K562 (cell line): ENCODE data around the gene ITGB5. TPM values are rescaled to one million over a fixed set of nuclear protein-coding genes. Genes with fewer than 3 reads are reported as not detected.

Source experiments
- CBX8 ChIP-seq: fragments of 200-600 bp; sonication (generic); IDR thresholded peaks from 2 replicates; pipeline ENCODE4 v1.6.1; 2012; ENCODE audit warnings: borderline replicate concordance, mixed run types, low read depth, mild to moderate bottlenecking, moderate library complexity, mixed read lengths, low read length, control low read depth, inconsistent platforms; ENCODE audit not compliant: poor library complexity, severe bottlenecking; ENCODE audit errors: extremely low read depth
- FOXK2 ChIP-seq, 2 experiments: fragments of 450-650 bp; IDR thresholded peaks in 1 of 2; conservative IDR thresholded peaks in 1 of 2; 2 replicates each; pipeline ENCODE4 v1.6.1; 2016; ENCODE audit warnings: low read depth in 2 of 2, mild to moderate bottlenecking in 1 of 2
- ILK ChIP-seq: fragments of 450-650 bp; IDR thresholded peaks from 2 replicates; pipeline ENCODE4 v1.6.1; 2016; ENCODE audit warnings: missing genetic modification characterization, low read depth, mild to moderate bottlenecking, missing compliant biosample characterization, moderate library complexity, borderline replicate concordance
- KLF6 ChIP-seq: fragments of 250-450 bp; sonication (Bioruptor Pico); IDR thresholded peaks from 2 replicates; pipeline ENCODE4 v1.4.0; 2020; ENCODE audit warnings: mild to moderate bottlenecking, moderate library complexity, borderline replicate concordance
- MAFK ChIP-seq: IDR thresholded peaks from 2 replicates; pipeline ENCODE4 v1.6.1; 2011; ENCODE audit warnings: low read length, improper control_type of control experiment
- MEIS2 ChIP-seq: fragments of 450-650 bp; IDR thresholded peaks from 2 replicates; pipeline ENCODE4 v1.6.1; 2014; ENCODE audit warnings: mild to moderate bottlenecking; ENCODE audit not compliant: partially characterized antibody
- NCOR1 ChIP-seq: fragments of 450-650 bp; IDR thresholded peaks from 2 replicates; pipeline ENCODE4 v1.6.1; 2016; ENCODE audit warnings: mild to moderate bottlenecking, moderate library complexity
- NRF1 ChIP-seq, 2 experiments: fragments of 450-650 bp; IDR thresholded peaks in 1 of 2; conservative IDR thresholded peaks in 1 of 2; 2 replicates each; pipeline ENCODE4 v1.6.1; 2014; ENCODE audit warnings: mild to moderate bottlenecking in 2 of 2
- SMAD2 ChIP-seq: fragments of 150-350 bp; IDR thresholded peaks from 2 replicates; pipeline ENCODE4 v1.6.1; 2014; ENCODE audit warnings: low read depth, mild to moderate bottlenecking, low read length
- TAF9B ChIP-seq: fragments of 450-650 bp; IDR thresholded peaks from 2 replicates; pipeline ENCODE4 v1.6.1; 2018; ENCODE audit warnings: mild to moderate bottlenecking; ENCODE audit not compliant: partially characterized antibody
- THAP7 ChIP-seq: fragments of 250-450 bp; sonication (Bioruptor Pico); IDR thresholded peaks from 2 replicates; pipeline ENCODE4 v1.5.0; 2021
- ZNF12 ChIP-seq: sonication (generic); formaldehyde crosslinking; IDR thresholded peaks from 2 replicates; pipeline ENCODE4 v1.4.0; 2020; ENCODE audit warnings: mild to moderate bottlenecking, missing genetic modification reagents
- ZNF143 ChIP-seq: sonication (generic); formaldehyde crosslinking; IDR thresholded peaks from 2 replicates; pipeline ENCODE4 v1.9.0; 2022; ENCODE audit warnings: mild to moderate bottlenecking, missing genetic modification reagents
- ZNF212 ChIP-seq: fragments of 450-650 bp; formaldehyde crosslinking; IDR thresholded peaks from 2 replicates; pipeline ENCODE4 v1.4.0; 2020; ENCODE audit warnings: mild to moderate bottlenecking
- ZNF217 ChIP-seq: sonication (generic); formaldehyde crosslinking; IDR thresholded peaks from 2 replicates; pipeline ENCODE4 v1.8.0; 2022; ENCODE audit warnings: mild to moderate bottlenecking, missing genetic modification reagents
- ZNF444 ChIP-seq: fragments of 250-450 bp; sonication (Bioruptor Pico); IDR thresholded peaks from 2 replicates; pipeline ENCODE4 v1.4.0; 2020; ENCODE audit warnings: mild to moderate bottlenecking, moderate library complexity
- ZNF77 ChIP-seq: fragments of 250-450 bp; sonication (Bioruptor Pico); IDR thresholded peaks from 2 replicates; pipeline ENCODE4 v1.5.0; 2020
- polyA plus RNA-seq, 8 experiments: library from polyadenylated mRNA; depleted of rRNA in 4 of 8; stranded (reverse) in 5 of 8; unstranded in 3 of 8; fragments of >200 nt; fragmentation: Nextera tagmentation in 2 of 8; fragmentation: Illumina TruSeq in 1 of 8; extraction: Ambion mirVana in 2 of 8; extraction: Trizol in 1 of 8; gene quantifications; 2 replicates each; pipeline versions ENCODE4 v1.2.1 to v1.2.3, GENCODE V29; 2011 to 2014; ENCODE audit warnings: inconsistent platforms in 1 of 8, missing spikeins in 1 of 8
- total RNA-seq, 7 experiments: library from RNA; depleted of rRNA in 6 of 7; stranded (reverse); fragments of >200 nt in 6 of 7; fragmentation: Illumina TruSeq in 2 of 7; extraction: Trizol in 2 of 7; gene quantifications; 2 replicates each; pipeline versions ENCODE4 v1.2.1 to v1.2.3, GENCODE V29; 2011 to 2021; ENCODE audit warnings: low replicate concordance in 1 of 7
- TF ChIP-seq, protein P1 (sequence below): IDR thresholded peaks from 2 replicates; pipeline ENCODE4 v1.6.1; 2016; ENCODE audit warnings: missing genetic modification characterization, missing compliant biosample characterization
- TF ChIP-seq, protein P2 (sequence below): IDR thresholded peaks from 2 replicates; pipeline ENCODE4 v1.6.1; 2014; ENCODE audit warnings: antibody characterized with exemption
- TF ChIP-seq, protein P3 (sequence below): sonication (generic); formaldehyde crosslinking; IDR thresholded peaks from 2 replicates; pipeline ENCODE4 v1.8.0; 2022; ENCODE audit warnings: mild to moderate bottlenecking, missing genetic modification reagents
- TF ChIP-seq, protein P4 (sequence below): fragments of 200-800 bp; sonication (Bioruptor generic); IDR thresholded peaks from 2 replicates; pipeline ENCODE4 v1.6.1; 2017; ENCODE audit warnings: missing genetic modification characterization, missing compliant biosample characterization

ITGB5 gene
- total and polyA plus RNA-seq, 9 of the 15 experiments (the other 6 are each of a cell fraction or from before 2014, with no cell fraction given) = 1.7 to 46.8 (median 9.9) TPM

- no peak for TF ChIP-seq ZNF212
- no peak for TF ChIP-seq CBX8
- no peak for TF ChIP-seq ZNF444 (CRISPR knock-in tag)
- no peak for TF ChIP-seq KLF6 (CRISPR knock-in tag)
- TF ChIP-seq, protein P1, sequence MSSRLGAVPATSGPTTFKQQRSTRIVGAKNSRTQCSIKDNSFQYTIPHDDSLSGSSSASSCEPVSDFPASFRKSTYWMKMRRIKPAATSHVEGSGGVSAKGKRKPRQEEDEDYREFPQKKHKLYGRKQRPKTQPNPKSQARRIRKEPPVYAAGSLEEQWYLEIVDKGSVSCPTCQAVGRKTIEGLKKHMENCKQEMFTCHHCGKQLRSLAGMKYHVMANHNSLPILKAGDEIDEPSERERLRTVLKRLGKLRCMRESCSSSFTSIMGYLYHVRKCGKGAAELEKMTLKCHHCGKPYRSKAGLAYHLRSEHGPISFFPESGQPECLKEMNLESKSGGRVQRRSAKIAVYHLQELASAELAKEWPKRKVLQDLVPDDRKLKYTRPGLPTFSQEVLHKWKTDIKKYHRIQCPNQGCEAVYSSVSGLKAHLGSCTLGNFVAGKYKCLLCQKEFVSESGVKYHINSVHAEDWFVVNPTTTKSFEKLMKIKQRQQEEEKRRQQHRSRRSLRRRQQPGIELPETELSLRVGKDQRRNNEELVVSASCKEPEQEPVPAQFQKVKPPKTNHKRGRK (tag) = no peak
- TF ChIP-seq NCOR1 = no peak
- peak; percentile 27 to 52; a peak in 3 of 4 replicates for TF ChIP-seq NRF1 (conservative IDR thresholded peaks at IDR 0.05 in 1 of 2, IDR thresholded peaks at IDR 0.05 in 1 of 2)
- TF ChIP-seq ILK (tag) = no peak
- TF ChIP-seq, protein P2, sequence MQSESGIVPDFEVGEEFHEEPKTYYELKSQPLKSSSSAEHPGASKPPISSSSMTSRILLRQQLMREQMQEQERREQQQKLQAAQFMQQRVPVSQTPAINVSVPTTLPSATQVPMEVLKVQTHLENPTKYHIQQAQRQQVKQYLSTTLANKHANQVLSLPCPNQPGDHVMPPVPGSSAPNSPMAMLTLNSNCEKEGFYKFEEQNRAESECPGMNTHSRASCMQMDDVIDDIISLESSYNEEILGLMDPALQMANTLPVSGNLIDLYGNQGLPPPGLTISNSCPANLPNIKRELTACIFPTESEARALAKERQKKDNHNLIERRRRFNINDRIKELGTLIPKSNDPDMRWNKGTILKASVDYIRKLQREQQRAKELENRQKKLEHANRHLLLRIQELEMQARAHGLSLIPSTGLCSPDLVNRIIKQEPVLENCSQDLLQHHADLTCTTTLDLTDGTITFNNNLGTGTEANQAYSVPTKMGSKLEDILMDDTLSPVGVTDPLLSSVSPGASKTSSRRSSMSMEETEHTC = peak; percentile 85
- TF ChIP-seq MAFK = peak; percentile 82
- TF ChIP-seq ZNF143 (CRISPR knock-in tag) = no peak
- TF ChIP-seq FOXK2 (conservative IDR thresholded peaks at IDR 0.05 in 1 of 2, IDR thresholded peaks at IDR 0.05 in 1 of 2; ENCODE audit: low read depth in 2 of 2) = peak; percentile 59 to 62
- TF ChIP-seq, protein P3, sequence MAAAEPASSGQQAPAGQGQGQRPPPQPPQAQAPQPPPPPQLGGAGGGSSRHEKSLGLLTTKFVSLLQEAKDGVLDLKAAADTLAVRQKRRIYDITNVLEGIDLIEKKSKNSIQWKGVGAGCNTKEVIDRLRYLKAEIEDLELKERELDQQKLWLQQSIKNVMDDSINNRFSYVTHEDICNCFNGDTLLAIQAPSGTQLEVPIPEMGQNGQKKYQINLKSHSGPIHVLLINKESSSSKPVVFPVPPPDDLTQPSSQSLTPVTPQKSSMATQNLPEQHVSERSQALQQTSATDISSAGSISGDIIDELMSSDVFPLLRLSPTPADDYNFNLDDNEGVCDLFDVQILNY (CRISPR knock-in tag) = no peak
- TF ChIP-seq ZNF12 (CRISPR knock-in tag) = no peak
- no peak for TF ChIP-seq ZNF77 (CRISPR knock-in tag)
- TF ChIP-seq TAF9B = peak; percentile 62
- no peak for TF ChIP-seq MEIS2
- TF ChIP-seq ZNF217 = no peak
- TF ChIP-seq, protein P4, sequence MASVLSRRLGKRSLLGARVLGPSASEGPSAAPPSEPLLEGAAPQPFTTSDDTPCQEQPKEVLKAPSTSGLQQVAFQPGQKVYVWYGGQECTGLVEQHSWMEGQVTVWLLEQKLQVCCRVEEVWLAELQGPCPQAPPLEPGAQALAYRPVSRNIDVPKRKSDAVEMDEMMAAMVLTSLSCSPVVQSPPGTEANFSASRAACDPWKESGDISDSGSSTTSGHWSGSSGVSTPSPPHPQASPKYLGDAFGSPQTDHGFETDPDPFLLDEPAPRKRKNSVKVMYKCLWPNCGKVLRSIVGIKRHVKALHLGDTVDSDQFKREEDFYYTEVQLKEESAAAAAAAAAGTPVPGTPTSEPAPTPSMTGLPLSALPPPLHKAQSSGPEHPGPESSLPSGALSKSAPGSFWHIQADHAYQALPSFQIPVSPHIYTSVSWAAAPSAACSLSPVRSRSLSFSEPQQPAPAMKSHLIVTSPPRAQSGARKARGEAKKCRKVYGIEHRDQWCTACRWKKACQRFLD (CRISPR knock-in tag) = 0 out of 2 replicates have a peak, but pooled peaks have one; percentile 52
- TF ChIP-seq SMAD2 = no peak
- TF ChIP-seq THAP7 (CRISPR knock-in tag) = no peak
Observed at GRCh38 chr3:124812291-124813265, 74.6 kb downstream of the ITGB5 start (continued).
